HuH-7.5 (cell line): ENCODE results near the gene SPRR4.
"Not testable (repeated sequence)": the region's sequence is repeated elsewhere in the genome, so short reads cannot be mapped to it uniquely, and the experiment has no call there.

Experiments
- DNase-seq: peaks from one replicate; pipeline ENCODE4 v3.0.0; 2011; ENCODE audit warnings: low spot score

The SPRR4 gene

DNA sequence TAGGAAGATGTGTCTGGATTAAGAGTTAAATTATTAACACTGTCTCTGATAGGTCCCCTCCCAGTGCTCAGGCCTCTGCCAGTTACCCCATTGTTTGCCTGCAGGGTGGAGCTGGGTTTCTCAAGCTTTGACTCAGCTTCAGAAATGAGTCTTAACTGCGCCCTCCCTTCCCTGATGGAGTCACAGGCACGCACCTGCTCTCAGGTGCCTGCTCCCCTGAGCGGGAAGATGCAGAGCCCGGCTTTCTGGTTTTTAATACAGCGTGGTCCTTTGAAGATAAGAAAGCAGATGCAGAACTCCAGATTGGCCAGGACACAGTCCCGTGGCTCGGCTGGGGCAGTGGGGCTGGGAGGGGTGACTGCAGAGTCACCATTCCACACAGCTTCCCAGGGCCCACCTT, 3.2 kb upstream of the SPRR4 start:
- no peak for DNase-seq

- DNase-seq, result no peak
These were observed 2.2 kb upstream of the SPRR4 start for GRCh38 chr1:152968248-152968647.

GRCh38 chr1:152969036-152969435, 1.4 kb upstream of the SPRR4 start:
- DNase-seq, result no peak

DNA sequence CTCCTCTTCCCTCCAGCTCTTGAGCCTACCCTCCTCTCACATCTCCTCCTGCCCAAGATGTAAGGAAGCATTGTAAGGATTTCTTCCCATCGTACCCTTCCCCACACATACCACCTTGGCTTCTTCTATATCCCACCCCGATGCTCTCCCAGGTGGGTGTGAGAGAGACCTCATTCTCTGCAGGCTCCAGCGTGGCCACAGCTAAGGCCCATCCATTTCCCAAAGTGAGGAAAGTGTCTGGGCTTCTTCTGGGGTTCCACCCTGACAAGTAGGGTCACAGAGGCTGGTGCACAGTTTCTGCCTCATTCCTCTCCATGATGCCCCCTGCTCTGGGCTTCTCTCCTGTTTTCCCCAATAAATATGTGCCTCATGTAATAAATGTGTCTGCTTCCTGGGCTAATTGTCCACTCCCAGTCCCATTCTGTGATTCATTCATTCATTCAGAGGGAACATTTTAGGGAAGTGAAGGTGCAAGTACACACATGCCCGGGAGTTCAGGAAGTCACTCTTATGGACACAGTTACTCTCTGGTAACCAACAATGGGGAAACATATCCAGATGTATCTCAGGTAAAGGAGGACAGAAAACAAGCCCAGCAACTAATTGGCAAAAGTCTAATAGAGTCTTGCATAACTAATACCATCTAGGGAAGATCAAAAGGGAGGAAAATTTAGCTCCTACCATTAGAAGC, 1.9 kb downstream of the SPRR4 start:
- no peak for DNase-seq

- no peak for DNase-seq
These were observed 6.2 kb downstream of the SPRR4 start for GRCh38 chr1:152976688-152977087.

DNA sequence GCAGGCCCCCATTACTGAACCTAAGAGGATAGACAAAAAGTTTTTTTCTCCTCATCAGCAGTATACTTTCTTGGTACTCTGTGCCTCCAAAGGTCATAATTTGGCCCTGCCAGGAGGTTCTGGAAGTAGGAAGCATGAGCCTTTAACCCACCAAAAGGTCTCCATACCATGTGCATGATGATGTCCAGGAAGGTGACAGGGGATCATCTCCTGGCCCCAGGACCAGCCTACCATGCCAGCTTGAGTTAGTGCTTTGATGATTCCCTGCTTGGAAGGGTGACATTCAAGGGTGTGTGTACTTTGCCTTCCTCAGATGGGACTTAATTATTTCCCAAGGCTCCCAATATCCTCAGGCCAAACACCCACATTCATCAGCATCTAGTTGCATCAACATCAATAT, 7.2 kb downstream of the SPRR4 start:
- no peak for DNase-seq

DNA sequence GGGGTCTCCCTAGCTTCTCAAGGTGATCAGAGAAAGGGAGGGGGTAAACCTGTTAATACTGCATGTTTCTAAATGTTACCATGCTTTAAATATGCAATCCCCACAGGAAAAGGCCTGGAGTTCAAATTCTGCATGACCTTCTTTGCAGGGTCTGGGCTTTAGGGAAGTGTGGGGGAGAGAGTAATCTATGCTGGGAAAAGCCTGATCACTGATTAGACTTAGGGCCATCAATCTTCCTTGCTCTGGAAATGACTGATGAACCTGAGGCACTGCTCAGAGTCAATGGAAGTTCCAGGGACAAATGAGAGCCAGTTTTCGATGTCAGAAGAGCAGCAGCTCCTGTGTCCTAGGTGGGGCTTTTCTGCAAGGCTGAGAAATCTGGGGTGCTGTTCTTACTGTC, 10.2 kb downstream of the SPRR4 start:
- no peak for DNase-seq

DNA sequence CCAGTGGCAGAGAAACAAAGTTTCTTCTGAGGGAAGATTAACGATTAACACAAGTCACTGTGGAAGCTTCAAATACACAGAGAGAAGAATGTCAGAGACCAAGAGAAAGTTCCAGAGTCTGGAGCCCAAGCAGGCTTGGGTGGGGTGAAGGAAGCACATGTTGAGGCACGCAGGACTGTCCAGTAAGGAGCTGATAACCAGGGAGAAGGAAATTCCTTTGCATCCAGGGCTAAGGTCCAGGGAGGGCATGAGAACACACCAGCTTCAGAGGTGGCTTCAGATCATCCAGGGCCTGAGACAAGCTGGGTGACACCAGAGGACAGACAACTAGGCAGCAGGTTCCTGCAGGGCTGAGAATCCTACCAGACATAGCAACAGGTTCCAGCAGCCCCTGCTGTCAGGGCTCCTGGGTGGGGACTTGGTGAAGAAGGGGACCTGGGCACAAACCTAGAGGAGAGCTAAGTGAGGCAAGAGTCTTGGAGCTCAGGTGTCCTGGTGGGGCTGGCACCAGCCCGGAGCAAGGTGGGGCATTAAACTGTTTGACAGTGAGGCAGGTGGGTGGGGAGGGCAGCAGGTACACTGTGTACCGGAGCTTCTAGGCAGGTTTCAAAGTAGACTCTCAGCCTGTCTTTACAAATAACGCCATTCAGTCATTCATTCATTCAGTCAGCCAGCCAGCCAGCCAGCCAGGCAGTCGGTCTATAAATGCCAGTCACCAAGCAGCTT, 10.9 kb downstream of the SPRR4 start:
- no peak for DNase-seq

GRCh38 chr1:152982076-152982475, 11.6 kb downstream of the SPRR4 start:
- no peak for DNase-seq

GRCh38 chr1:152983234-152983633, 12.8 kb downstream of the SPRR4 start:
- DNase-seq, result no peak

GRCh38 chr1:152983743-152984142, 13.3 kb downstream of the SPRR4 start, which contains the start of gene SPRR1A:
SPRR1A (plus strand) TSS chr1:152984081; CDS start chr1:152985231, 1,150 bp downstream.
- DNase-seq, result no peak

DNA sequence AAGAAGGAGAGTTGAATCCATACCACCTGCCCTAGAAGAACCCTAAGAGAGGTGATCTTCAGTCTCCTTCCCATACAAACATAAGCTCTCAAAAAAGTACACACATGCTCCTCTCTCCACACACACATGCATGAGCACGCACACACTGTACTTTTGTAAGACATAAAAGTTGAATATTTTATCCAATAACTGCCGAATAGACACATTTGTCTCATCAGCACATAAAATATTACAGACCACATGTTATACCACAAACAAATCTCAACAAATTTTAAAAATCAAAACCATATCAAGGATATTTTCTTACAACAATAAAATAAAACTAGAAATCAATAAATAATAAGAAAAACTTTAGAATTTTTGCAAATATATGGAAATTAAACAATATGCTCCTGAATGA, 16.1 kb downstream of the SPRR4 start:
- no peak for DNase-seq

DNA sequence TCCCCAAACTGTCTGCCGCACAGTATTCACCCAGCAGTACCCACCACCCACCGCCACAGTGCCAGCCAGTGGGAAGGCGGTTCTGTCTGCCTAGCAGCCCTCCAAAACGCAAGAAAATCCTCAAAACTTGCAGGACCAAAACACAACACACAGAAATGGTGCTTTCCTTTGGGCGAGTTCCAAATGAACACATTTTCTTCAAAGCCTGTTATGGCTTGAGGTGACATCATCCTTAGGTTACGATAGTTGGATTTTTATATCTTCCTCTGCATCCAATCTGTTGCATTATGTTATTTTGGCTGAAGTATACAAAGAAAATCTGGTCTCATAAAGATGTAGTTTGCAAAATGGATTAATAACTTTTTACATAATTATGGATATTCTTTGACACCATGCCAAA, 22.7 kb downstream of the SPRR4 start:
- no peak for DNase-seq

DNA sequence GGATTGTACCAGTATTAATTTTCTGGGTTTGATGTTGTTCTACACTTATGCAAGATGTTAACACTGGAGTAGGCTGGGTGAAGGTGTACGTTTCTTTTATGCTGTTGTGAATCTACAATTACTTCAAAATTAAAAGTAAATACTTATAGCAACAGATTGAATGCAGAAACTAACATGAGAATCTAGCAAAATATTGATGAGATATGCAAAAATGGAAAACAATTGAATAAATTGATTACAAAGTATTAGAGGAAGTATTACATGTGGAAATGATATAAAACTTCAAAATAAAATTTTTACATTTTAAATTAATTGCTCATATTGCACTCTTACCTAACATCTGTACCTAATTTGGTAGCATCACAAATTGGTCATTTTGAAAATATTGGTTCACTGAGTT, 25.4 kb downstream of the SPRR4 start:
- no peak for DNase-seq

DNA sequence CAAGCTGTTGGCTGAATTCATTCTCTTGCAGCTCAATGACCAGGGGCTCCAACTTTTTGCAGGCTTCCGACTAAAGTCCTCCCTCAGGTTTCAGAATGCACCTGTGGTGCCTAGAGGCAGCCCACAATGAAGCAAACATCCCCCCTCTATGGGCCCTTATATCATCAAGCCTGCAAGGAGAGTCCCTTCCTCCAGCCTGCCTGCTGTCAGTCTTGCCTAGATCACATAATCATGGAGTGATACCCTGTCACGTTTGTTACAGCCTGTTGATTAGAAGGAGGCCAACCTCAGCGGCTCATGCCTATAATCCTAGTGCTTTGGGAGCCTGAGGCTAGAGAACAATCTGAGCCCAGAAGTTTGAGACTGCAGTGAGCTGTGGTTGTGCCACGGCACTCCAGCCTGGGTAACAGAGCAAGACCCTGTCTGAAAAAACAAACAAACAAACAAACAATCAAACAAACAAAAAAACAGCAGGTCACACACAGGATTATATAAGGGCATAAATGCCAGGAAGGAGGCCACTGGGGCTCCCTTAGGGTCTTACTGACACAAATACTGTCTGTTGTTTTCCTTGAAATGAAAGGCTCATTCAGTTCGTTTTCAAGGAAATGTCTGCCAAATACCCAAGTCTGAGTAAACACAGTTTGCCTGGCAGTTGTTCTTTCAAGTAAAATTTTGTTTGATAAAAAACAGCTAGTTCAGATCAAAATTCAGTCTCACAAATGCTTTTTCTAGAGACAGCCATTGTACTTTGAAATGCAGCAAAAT, 26.4 kb downstream of the SPRR4 start:
- DNase-seq, result no peak

DNA sequence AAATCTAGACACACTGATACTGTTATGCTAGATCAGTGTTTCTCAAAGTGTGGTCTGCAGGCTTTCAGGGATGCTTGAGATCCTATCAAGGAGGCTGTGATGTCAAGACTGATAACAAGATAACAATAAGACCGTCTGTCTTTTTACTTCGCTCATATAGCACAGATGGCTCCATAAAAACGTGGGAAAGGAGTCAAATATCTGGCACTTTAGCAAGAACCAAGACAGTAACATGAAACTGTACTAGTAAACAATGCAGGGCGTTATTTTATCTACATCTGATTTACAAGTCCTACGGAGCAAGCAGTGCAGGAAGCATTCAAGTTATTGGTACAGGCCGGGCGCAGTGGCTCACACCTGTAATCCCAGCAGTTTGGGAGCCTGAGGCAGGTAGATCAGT, 27.5 kb downstream of the SPRR4 start:
- DNase-seq, result no peak

DNA sequence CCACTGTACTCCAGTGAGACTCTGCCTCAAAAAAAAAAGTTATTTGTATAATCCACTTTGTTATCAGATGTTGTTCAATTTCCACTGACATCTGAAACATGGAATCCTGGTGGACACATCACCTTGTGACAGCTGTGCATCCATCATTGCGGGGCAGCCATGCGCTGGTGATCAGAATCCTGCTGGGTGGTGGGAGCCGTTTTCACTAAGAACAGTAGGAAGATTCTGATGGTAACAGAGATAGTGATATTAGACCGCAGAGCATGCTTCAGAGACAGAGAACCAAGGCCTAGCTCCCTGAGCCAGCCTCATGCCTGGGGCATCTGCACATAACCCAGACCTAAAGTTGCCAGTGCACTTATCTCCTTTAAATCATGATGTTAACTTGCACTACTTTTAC, 28.0 kb downstream of the SPRR4 start:
- DNase-seq, result no peak

- no peak for DNase-seq
These were observed 29.4 kb downstream of the SPRR4 start for GRCh38 chr1:152999818-153000217.

DNA sequence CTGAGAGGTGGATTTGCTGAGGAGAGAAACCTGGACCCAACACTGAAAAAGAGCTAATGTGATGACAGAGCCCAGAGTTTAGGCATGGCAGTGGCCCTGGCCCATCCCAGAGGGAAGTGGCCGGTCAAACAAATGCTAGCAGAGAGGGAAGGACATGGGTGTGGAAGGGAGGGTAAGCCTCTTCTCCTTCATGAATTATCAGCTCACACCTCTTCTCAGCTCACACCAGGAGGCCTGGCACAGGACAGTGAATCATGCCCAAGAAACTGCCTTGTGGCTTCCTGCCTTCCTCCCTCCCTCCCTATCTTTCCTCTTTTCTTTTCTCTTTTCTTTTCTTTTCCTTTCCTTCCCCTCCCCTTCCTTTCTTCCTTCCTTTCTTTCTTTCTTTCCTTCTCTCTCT, 29.8 kb downstream of the SPRR4 start:
- no peak for DNase-seq

DNA sequence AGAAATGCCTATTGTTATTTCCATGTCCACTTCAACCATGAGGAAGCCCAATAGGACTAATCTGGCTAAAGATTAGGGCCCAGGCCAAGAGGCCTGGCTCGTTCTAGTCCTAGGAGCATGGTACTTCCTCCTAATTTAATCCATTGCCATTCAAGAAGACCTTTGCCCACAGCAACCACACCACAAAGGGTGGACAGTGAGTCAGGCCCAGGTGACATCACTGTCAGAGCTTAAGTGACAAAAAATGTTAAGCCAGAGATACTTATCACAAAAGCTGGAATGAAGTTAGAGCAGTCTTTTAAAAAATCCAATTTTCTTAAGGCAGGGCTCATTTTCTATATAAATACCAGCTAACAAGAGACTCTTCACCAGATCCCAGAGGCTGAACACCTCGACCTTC, 30.9 kb downstream of the SPRR4 start, which contains the start of gene SPRR3:
SPRR3 (plus strand) TSS at position 368 of the 400 bp plus-strand sequence. CDS start 1,272 bp downstream, outside the sequence.
- DNase-seq, result no peak

- not testable (repeated sequence) for DNase-seq
These were observed 40.8 kb downstream of the SPRR4 start for GRCh38 chr1:153011235-153011758.

- not testable (repeated sequence) for DNase-seq
These were observed 51.4 kb downstream of the SPRR4 start for GRCh38 chr1:153021829-153022228.
